H1 (cell line): ENCODE results near the gene ATF7.

Experiments used
- POLR2AphosphoS5 ChIP-seq: IDR thresholded peaks from 2 replicates; pipeline ENCODE4 v1.6.1; 2011; ENCODE audit warnings: low read depth, low read length
- RXRA ChIP-seq: IDR thresholded peaks from 2 replicates; pipeline ENCODE4 v1.6.1; 2011; ENCODE audit warnings: low read depth, mild to moderate bottlenecking, low read length, moderate library complexity; ENCODE audit not compliant: insufficient read depth
- SP2 ChIP-seq: IDR thresholded peaks from 2 replicates; pipeline ENCODE4 v1.6.1; 2012; ENCODE audit warnings: mild to moderate bottlenecking, low read length, inconsistent platforms
- TAF1 ChIP-seq: IDR thresholded peaks from 2 replicates; pipeline ENCODE4 v1.6.1; 2011; ENCODE audit warnings: mild to moderate bottlenecking, low read depth, low read length
- TF ChIP-seq, protein P1 (sequence below), 3 experiments: IDR thresholded peaks; 1 replicate in 2 of 3; 2 replicates in 1 of 3; pipeline versions ENCODE4 v1.5.1 to v1.6.1; 2011; ENCODE audit warnings: low read length in 3 of 3, mild to moderate bottlenecking in 3 of 3, inconsistent platforms in 2 of 3, low read depth in 1 of 3, moderate library complexity in 1 of 3; ENCODE audit not compliant: insufficient read depth in 1 of 3; ENCODE audit errors: control extremely low read depth in 1 of 3

DNA sequence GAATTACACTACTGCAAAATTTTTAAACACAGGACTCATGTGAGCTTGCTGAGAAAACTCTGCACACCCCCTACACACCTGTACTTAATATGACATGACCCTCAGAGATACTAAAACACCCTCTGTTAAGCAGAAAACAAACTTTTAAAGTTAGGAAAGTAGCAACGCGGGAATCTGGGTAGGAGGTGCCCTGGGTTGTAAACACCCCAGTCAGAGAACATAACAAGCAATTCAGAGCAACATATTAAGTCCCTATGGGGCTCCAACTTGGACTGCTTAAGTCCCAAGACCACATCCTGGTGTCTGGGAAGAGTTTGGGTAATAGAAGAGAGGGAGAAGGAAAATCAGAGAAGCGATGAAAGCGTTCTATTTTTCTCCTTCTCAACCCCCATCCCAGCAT, 1.2 kb downstream of the ATF7 start:
- no peak for TF ChIP-seq SP2
- TF ChIP-seq POLR2AphosphoS5: no peak
- TF ChIP-seq, protein P1, sequence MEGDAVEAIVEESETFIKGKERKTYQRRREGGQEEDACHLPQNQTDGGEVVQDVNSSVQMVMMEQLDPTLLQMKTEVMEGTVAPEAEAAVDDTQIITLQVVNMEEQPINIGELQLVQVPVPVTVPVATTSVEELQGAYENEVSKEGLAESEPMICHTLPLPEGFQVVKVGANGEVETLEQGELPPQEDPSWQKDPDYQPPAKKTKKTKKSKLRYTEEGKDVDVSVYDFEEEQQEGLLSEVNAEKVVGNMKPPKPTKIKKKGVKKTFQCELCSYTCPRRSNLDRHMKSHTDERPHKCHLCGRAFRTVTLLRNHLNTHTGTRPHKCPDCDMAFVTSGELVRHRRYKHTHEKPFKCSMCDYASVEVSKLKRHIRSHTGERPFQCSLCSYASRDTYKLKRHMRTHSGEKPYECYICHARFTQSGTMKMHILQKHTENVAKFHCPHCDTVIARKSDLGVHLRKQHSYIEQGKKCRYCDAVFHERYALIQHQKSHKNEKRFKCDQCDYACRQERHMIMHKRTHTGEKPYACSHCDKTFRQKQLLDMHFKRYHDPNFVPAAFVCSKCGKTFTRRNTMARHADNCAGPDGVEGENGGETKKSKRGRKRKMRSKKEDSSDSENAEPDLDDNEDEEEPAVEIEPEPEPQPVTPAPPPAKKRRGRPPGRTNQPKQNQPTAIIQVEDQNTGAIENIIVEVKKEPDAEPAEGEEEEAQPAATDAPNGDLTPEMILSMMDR (IDR thresholded peaks at IDR 0.05; ENCODE audit: control extremely low read depth in 1 of 3, insufficient read depth in 1 of 3, low read depth in 1 of 3, low read length in 3 of 3): no peak
- no peak for TF ChIP-seq TAF1
- TF ChIP-seq RXRA: no peak
